Neural cell (in vitro differentiated cells): ENCODE measurements around the gene GABPB1. TPM values are rescaled to one million over a fixed set of nuclear protein-coding genes. Genes with fewer than 3 reads are reported as not detected.

ENCODE experiments used
- H2AFZ ChIP-seq: fragments of 200-600, 300-800 bp; sonication (generic), shearing (Covaris generic); 2 replicates; pipeline ENCODE4 v1.6.0; 2014; ENCODE audit warnings: low read depth, mild to moderate bottlenecking, antibody characterized with exemption, low read length, moderate library complexity
- H3F3A ChIP-seq: fragments of 200-600 bp; shearing (Covaris generic); 2 replicates; pipeline ENCODE4 v1.6.1; 2016; ENCODE audit warnings: mild to moderate bottlenecking, moderate library complexity, mixed read lengths, antibody characterized with exemption, low read length; ENCODE audit not compliant: insufficient read depth, poor library complexity, severe bottlenecking
- H3K27ac ChIP-seq: fragments of 200-600, 300-800 bp; sonication (generic), shearing (Covaris generic); 2 replicates; pipeline ENCODE4 v1.5.1; 2014; ENCODE audit warnings: mild to moderate bottlenecking, low read length, moderate library complexity
- H3K27me3 ChIP-seq: fragments of 300-800, 200-600 bp; sonication (generic), shearing (Covaris generic); 2 replicates; pipeline ENCODE4 v1.6.0; 2014; ENCODE audit warnings: mild to moderate bottlenecking, low read depth, low read length, moderate library complexity; ENCODE audit not compliant: insufficient read depth
- H3K36me3 ChIP-seq: fragments of 300-800, 200-600 bp; sonication (generic), shearing (Covaris generic); 2 replicates; pipeline ENCODE4 v1.5.1; 2014; ENCODE audit warnings: mild to moderate bottlenecking, antibody characterized with exemption, low read length, moderate library complexity; ENCODE audit not compliant: insufficient read depth
- H3K4me2 ChIP-seq: fragments of 300-800, 200-600 bp; sonication (generic), shearing (Covaris generic); 2 replicates; pipeline ENCODE4 v1.6.0; 2014; ENCODE audit warnings: mild to moderate bottlenecking, low read length
- H3K4me3 ChIP-seq: fragments of 300-800, 200-600 bp; sonication (generic), shearing (Covaris generic); 2 replicates; pipeline ENCODE4 v1.5.1; 2014; ENCODE audit warnings: mild to moderate bottlenecking, low read length, moderate library complexity
- H3K79me2 ChIP-seq: fragments of 200-600 bp; shearing (Covaris generic); replicated peaks from 2 replicates; pipeline ENCODE4 v1.6.0; 2014; ENCODE audit warnings: mild to moderate bottlenecking, low read length, moderate library complexity; ENCODE audit not compliant: insufficient read depth
- H3K9ac ChIP-seq: fragments of 300-800, 200-600 bp; sonication (generic), shearing (Covaris generic); 2 replicates; pipeline ENCODE4 v1.6.1; 2016; ENCODE audit warnings: mild to moderate bottlenecking, low read length, mixed read lengths
- H3K9me2 ChIP-seq: fragments of 200-600 bp; shearing (Covaris generic); 2 replicates; pipeline ENCODE4 v1.6.1; 2016; ENCODE audit warnings: mild to moderate bottlenecking, low read length, mixed read lengths; ENCODE audit not compliant: insufficient read depth
- H3K9me3 ChIP-seq: fragments of 200-600, 300-800 bp; sonication (generic), shearing (Covaris generic); 2 replicates; pipeline ENCODE4 v1.6.1; 2016; ENCODE audit warnings: mild to moderate bottlenecking, mixed run types, low read length, moderate library complexity, mixed read lengths
- H4K20me1 ChIP-seq: fragments of 200-600 bp; shearing (Covaris generic); 2 replicates; pipeline ENCODE4 v1.6.1; 2016; ENCODE audit warnings: mild to moderate bottlenecking, mixed run types; ENCODE audit not compliant: insufficient read depth
- CTCF ChIP-seq: fragments of 450-650 bp; IDR thresholded peaks from 2 replicates; pipeline ENCODE4 v1.5.1; 2014; ENCODE audit warnings: antibody characterized with exemption, mild to moderate bottlenecking, moderate library complexity; ENCODE audit not compliant: poor library complexity, severe bottlenecking
- EP300 ChIP-seq: fragments of 450-650 bp; conservative IDR thresholded peaks from 2 replicates; pipeline ENCODE4 v1.6.1; 2014; ENCODE audit warnings: antibody characterized with exemption, mild to moderate bottlenecking, moderate library complexity; ENCODE audit not compliant: poor library complexity, severe bottlenecking
- EZH2 ChIP-seq: fragments of 200-600, 300-800 bp; shearing (Covaris generic), sonication (generic); IDR thresholded peaks from 2 replicates; pipeline ENCODE4 v1.6.1; 2014; ENCODE audit warnings: antibody characterized with exemption, low read length, borderline replicate concordance, mild to moderate bottlenecking; ENCODE audit not compliant: insufficient read depth, poor library complexity, severe bottlenecking
- MXI1 ChIP-seq: fragments of 450-650 bp; conservative IDR thresholded peaks from 2 replicates; pipeline ENCODE4 v1.6.1; 2014; ENCODE audit warnings: antibody characterized with exemption, mild to moderate bottlenecking; ENCODE audit not compliant: poor library complexity, severe bottlenecking
- POLR2AphosphoS5 ChIP-seq: IDR thresholded peaks from 2 replicates; pipeline ENCODE4 v1.6.1; 2012
- RAD21 ChIP-seq: fragments of 450-650 bp; conservative IDR thresholded peaks from 2 replicates; pipeline ENCODE4 v1.6.1; 2014; ENCODE audit warnings: antibody characterized with exemption, mild to moderate bottlenecking, moderate library complexity
- REST ChIP-seq: IDR thresholded peaks from 2 replicates; pipeline ENCODE4 v1.6.1; 2012; ENCODE audit warnings: borderline replicate concordance
- SMC3 ChIP-seq: fragments of 450-650 bp; conservative IDR thresholded peaks from 2 replicates; pipeline ENCODE4 v1.6.1; 2014; ENCODE audit warnings: antibody characterized with exemption, mild to moderate bottlenecking, moderate library complexity; ENCODE audit not compliant: poor library complexity
- TAF1 ChIP-seq: IDR thresholded peaks from 2 replicates; pipeline ENCODE4 v1.6.1; 2012; ENCODE audit warnings: low read depth
- polyA plus RNA-seq: library from polyadenylated mRNA; depleted of rRNA; stranded (reverse); fragments of >200 nt; gene quantifications from 2 replicates; pipeline ENCODE4 v1.2.3, GENCODE V29; 2014

GABPB1 gene
- polyA plus RNA-seq, 1 donor from 2014 or later, result 34.1 TPM

- Histone ChIP-seq H3K79me2 (no peaks in the 10 kb centered on the region), H3K4me3 (no peak overlapping the region), H3K9ac (no peak overlapping the region), H3K27me3 (no peaks in the 10 kb centered on the region), H2AFZ (no peak overlapping the region), H3F3A (no peaks in the 10 kb centered on the region), H3K27ac (no peak overlapping the region), H4K20me1 (no peaks in the 10 kb centered on the region), H3K9me2 (no peaks in the 10 kb centered on the region), H3K4me2 (no peak overlapping the region), H3K9me3 (no peaks in the 10 kb centered on the region), H3K36me3 (no peaks in the 10 kb centered on the region)
- TF ChIP-seq EP300 (no peak), TAF1 (no peak), POLR2AphosphoS5 (no peak), MXI1 (no peak), SMC3 (no peak)
These were observed 113.1 kb downstream of the GABPB1 start for GRCh38 chr15:50241684-50242450.

GRCh38 chr15:50238255-50238654, 116.7 kb downstream of the GABPB1 start:
- no peaks in the 10 kb centered on the region for H3F3A ChIP-seq
- no peak overlapping the region for H3K9ac ChIP-seq
- H3K9me3 ChIP-seq, result no peaks in the 10 kb centered on the region
- H3K4me3 ChIP-seq, result no peak overlapping the region
- H2AFZ ChIP-seq, result no peak overlapping the region
- TF ChIP-seq EP300 (no peak), POLR2AphosphoS5 (no peak), MXI1 (no peak), RAD21 (no peak), REST (no peak), SMC3 (no peak), CTCF (no peak), EZH2 (no peak), TAF1 (no peak)
- H4K20me1 ChIP-seq, result no peaks in the 10 kb centered on the region
- H3K9me2 ChIP-seq, result no peaks in the 10 kb centered on the region
- H3K27me3 ChIP-seq, result no peaks in the 10 kb centered on the region
- H3K4me2 ChIP-seq, result no peak overlapping the region
- no peak overlapping the region for H3K27ac ChIP-seq
- H3K36me3 ChIP-seq, result no peaks in the 10 kb centered on the region
- H3K79me2 ChIP-seq, result no peaks in the 10 kb centered on the region
